PFSK-1 (cell line): ENCODE measurements around the gene GCNT1.

Source experiments
- POLR2AphosphoS5 ChIP-seq: IDR thresholded peaks from 2 replicates; pipeline ENCODE4 v1.6.1; 2012; ENCODE audit warnings: low read depth, mild to moderate bottlenecking, control low read depth, low read length, moderate library complexity
- REST ChIP-seq, 2 experiments: IDR thresholded peaks; 2 replicates each; pipeline versions ENCODE4 v1.6.1 to v1.8.0; 2011 to 2012; ENCODE audit warnings: low read depth in 2 of 2, low read length in 2 of 2, control low read depth in 1 of 2, inconsistent platforms in 1 of 2, mild to moderate bottlenecking in 1 of 2, moderate library complexity in 1 of 2; ENCODE audit not compliant: insufficient read depth in 1 of 2
- SIN3A ChIP-seq: IDR thresholded peaks from 2 replicates; pipeline ENCODE4 v1.6.1; 2012; ENCODE audit warnings: mild to moderate bottlenecking, low read length, moderate library complexity, borderline replicate concordance; ENCODE audit not compliant: insufficient read depth
- TAF1 ChIP-seq: IDR thresholded peaks from 2 replicates; pipeline ENCODE4 v1.6.1; 2012; ENCODE audit warnings: low read length, control low read depth, borderline replicate concordance; ENCODE audit not compliant: insufficient read depth

DNA sequence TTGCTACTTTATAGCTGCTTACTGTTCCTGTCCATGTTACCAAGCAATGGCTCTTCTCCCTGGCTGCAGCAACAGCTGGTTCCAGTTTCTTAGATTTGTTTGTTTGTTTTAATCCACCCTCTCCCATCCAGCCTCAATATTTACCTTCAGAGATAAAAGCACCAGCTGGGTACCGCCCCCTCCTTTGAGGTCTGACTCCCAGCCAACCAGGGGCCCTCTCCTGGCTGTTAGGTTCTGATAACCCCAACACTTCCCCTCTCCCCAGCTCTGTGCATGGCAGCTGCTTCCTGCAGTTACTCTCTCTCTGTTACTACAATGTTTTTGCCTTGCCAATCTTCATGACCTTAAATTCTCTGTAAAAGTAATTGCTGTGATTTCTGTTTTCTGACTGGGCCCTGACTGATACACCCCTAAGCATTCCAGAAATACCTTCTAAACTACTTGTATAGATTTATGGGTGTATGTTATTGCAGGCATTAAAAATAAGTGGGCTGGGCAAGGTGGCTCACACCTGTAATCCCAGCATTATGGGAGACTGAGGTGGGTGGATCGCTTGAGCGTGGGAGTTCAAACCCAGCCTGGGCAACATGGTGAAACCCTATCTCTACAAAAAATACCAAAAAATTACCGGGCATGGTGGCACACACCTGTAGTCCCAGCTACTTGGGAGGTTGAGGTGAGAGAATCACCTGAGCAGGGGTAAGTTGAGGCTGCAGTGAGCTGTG is 2.6 kb upstream of the GCNT1 start:
- TF ChIP-seq TAF1 (no peak), POLR2AphosphoS5 (no peak), REST (IDR thresholded peaks at IDR 0.05; ENCODE audit: insufficient read depth in 1 of 2, low read depth in 2 of 2, low read length in 2 of 2) (no peak), SIN3A (no peak)
